ENCODE measurements around the gene ARHGAP6.

The ARHGAP6 gene

DNA sequence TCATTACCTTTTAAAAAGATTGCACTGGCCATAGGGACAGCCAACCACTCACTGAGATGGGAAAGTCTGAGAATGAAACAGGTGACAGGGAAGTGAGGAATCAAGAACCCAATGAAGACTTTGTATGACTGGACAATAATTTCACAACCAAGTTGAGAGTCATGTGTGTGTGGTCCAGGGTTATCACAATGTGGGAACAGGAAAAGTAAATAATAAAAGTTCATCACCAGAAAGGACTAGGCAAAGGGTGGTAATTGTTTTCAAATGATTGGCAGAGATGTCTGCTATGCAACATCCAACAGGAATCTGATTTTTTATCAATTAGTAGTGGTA is 243.2 kb downstream of the ARHGAP6 start:
- DNase-seq: no peak

DNA sequence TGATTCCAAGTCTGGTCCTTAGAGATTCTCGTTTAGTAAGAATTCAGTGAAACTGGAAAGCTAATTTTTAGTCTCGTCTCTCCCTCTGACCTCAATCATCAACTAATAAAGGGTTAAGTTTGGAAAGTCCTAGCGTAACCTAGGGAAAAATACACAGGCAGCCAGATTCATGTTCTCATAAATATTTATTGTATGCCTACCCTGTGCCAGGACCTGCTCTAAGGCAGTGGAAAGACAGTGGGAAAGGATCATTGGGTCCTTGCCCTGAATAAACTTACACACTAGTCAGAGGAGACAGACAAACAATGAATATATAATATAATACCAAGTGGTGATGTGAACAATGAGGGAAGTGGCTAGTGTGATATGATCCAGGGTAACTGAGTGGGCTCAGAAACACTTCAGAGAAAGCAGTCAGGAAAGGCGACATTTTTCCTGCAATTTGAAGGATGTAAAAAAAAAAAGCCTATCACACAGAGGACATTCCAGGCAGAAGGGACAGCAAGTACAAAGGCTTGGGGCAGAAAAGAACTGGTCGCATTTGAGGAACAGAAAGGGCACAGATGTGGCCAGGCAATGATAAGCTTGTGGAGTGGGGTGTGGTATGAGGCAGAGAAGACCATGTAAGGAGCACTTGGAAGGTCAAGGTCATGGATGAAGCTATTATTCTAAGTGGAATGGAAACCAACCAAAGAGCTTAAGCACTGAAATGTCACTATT is 243.8 kb downstream of the ARHGAP6 start:
- no peak for DNase-seq

DNA sequence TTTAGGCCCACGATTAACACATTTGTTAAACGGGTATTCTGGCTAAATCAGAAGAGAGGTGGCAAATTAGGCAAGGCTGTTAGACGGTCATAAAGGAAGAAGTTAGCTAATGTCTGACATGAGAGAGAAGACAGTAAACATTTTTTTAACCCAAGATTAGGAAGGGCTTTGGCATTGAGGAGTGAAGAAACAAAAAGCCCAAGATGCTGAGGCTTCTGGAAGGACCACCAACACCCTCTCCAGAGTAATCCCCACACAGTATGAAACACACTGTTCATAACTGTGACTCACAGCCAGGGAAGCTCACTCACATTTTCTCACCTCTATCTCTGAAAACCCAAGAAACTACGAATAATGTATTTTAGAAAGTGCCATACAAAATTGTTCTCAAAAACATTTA is 244.9 kb downstream of the ARHGAP6 start:
- DNase-seq: no peak

DNA sequence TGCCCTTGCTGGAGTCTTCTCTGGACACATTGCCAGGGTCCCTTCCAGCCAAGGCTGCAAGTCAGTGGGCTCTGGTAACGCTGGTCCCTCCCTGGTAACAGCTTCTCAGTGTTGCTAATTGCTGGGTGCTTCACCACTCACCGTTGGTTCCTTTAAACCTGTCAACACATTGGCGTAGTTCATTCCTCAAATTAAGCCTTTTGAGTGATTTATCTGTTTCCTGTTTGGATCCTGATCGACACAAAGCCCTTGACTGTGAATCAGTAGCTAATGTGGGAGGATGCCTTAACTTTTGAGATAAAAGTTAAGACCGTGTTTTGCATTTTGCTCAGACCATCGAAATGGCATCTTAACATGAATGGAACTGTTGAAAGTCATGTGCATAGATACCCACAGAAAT is 246.6 kb downstream of the ARHGAP6 start:
- no peak for DNase-seq

DNA sequence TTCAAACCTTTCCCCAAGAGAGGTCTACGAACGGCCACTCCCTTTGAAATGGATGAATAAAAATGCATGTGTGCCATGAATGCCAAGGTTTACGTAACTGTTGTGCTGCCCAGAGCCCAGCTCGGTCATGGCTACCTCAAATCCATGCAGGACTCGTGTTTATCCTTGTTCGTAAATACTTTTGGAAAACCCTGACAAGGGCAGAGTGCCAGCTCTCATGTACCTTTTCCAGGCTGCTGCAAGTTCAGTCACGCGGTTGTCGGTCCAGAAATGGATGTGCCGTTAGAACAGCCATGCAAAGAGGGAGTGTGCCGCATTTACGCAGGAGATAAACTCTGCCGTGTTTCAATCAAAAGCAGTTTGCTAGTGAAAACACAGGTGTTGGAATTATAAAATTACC is 249.1 kb downstream of the ARHGAP6 start:
- DNase-seq: no peak

DNA sequence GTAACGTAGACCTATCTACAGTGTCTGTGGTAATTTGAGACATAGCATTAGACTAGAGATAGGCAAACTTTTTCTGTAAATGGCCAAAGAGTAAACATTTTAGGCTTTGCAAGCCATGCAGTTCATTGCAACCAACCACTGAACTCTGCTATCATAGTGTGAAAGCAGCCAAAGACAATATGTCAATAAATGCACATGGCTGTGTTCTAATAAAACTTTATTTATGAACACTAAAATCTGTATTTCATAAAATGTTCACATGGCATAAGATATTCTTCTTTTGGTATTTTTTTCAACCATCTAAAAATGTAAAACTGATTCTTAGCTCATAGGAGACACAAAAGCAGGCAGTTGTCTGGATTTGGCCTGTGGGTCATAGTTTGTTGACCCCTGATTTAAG is 251.6 kb downstream of the ARHGAP6 start:
- DNase-seq: no peak

DNA sequence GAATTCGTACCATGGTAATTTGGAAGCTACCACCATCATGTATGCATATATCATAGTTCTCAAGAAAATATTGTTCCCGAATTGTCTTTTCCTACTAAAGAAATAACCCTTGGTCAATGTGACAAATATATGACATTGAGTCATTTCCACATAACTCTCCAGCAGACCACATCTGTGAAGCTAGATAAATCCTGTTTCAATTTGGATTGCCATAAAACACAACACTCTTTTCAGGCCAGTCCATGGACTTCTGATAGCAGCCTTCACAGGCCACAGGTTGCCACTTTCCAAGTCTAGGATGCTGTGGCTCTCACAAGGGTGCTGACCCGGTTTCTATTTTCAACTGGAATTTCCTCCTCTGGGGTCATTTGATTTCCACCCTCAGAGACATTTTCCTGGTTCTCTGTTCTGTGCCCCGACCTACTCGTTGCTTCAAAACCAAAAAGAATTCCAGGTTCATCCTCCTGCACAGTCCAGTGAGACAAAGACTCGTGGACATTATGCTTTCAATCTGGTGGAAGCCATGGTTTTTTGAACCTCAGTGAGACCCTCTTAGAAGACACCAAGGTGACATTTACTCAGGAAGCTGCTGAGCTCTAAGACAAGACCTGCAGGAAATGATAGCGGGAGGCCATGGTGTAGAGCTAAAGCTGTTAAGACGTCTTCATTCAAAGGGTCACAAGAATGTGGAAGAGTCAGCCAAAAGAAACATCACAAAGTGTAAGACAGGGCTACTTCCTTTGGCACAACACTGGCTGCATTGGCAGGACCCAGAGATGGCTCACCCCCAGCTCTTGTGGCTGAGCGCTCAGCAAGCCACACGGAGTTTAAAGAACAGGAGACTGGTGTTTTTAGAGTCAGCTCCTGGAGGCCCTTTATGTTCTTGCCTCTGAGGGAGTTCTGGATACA is 252.8 kb downstream of the ARHGAP6 start:
- no peak for DNase-seq

DNA sequence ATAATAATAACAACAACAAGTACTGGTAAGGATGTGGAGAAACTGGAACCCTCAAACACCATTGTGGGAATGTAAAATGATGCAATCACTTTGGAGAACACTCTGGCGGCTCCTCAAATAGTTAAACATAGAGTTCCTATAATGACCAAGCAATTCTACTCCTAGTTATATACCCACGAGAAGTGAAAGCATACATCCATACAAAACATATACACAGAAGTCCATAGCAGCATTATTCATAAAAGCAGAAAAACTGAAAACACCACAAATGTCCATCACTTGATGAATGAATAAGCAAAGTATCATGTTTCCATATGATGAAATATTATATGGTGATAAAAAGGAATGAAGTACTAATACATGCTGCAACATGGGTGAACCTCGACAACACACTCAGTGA is 255.8 kb downstream of the ARHGAP6 start:
- DNase-seq: no peak

DNA sequence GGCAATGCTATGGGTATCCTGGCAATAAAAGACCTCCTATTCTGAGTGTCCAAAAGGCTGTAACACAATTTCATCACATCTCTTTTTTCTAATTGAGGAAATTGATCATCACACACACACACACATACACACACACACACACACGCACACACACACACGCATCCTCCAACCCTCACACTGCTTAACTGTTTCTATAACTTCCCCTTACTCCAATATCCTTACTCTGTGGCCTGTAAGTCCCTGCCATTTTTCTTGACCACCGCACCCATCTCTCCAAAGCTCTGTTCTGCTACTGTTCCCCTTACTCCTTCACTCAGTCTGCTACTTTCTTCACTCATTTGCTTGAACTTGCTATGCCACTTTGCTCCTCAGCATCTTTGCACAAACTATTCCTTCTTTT is 256.9 kb downstream of the ARHGAP6 start:
- DNase-seq: no peak

DNA sequence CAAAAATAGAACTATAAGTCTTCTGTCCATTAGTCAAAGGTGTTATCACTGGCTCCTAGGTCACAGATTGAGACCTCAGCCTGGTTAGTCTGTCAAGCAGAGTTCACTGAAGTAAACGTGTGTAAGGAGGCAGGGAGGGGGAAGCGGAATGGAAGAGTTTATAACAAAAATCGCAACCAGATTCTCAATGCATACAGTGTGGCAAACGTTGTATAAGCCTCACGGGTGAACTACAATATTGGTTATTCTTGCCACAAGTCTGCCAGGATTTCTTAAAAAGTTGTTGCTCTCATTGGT is 257.7 kb downstream of the ARHGAP6 start:
- no peak for DNase-seq

DNA sequence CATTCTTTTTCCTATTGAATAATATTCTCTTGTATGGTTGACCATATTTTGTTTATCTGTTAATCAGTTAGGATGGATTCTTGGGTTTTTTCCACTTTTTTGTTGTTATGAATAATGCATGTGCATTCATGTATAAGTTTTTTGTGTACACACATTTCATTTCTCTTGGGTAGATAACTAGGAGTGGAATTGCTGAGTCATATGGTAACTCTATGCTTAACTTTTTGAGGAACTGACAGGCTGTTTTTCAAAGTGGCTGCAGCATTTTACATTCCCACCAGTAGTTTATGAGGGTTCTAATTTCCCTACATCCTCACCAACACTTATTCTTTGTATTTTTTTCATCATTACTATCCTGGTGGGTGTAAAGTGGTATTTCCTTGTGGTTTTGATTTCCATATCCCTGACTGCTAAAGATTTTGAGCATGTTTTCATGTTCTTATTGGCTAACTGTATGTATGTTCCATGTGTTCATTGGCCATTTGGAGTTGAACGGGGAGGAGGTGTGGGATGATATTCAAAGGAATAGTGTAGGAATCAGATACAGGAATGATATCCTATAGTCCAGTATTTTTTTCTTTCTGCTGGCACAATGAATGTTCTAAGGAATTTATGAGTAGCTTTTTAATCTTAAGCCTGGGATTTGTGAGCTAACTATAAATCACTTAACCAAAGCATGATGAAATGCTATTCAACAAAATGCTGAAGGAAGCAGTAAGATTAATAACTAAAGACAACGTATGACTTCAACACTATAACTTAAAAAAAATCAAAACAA is 258.2 kb downstream of the ARHGAP6 start:
- no peak for DNase-seq

DNA sequence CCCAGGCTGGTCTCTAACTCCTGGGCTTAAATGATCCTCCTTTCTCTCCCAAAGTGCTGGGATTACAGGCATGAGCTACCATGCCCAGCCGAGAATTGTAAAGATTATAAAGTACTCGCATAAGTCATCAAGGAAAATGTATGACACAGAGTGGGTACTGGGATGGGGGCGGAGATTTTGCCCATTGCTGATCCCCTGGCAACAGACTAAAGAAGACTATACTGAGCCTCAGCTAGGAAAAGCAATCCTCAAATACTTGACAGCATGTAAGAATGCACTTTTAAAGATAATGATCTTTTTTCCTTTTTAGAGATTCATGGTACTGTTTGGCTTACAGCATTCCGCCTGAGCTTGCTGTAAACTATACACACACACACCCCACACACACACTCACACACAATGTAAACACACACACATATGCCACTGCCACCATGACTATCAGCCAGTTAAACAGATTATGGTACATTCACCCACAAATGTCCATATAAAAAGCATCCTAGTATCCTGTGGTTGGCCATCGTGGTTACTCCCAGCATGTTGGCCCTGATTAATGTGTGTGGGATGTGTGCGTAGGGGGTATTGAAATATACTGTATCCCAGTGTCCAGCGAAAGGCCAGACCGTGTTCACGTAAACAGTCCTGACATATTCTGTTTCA is 259.5 kb downstream of the ARHGAP6 start:
- DNase-seq: no peak

DNA sequence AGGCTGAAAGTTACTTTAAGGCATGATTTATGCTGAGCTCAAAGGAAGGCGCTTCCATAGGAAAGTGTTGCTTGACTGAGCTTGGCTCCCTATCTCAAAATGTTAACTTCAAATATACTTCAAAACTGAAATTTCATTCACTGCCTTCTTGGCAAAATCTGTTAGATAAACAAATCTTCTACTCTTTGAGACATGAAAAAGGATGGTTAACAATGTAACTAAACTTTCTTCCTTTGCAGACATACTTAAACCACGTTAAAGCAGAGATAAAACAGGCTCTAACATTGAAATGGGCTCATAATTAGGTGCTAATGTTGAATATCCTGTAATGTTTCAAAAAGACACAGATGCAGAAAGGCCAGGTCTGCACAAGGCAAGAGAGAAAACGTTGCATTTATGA is 262.1 kb downstream of the ARHGAP6 start:
- DNase-seq: no peak

DNA sequence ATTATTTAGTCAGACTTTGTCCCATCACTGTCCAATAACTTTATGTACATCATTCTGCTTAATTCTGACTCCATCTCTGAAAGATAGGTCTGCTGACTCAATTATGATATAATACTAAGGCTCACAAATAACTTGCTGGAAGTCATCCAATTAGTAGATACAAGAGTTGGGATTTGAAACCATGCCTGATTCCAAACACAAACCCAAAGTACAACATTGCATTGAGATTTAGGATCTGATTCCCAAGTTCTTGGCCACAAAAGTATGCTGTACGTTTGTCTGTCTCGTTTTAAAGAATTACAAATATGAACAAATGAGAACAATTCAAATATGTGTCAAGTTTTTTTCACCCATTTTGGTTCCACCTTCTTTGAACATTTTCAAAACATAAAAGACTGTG is 263.8 kb downstream of the ARHGAP6 start:
- DNase-seq: no peak

DNA sequence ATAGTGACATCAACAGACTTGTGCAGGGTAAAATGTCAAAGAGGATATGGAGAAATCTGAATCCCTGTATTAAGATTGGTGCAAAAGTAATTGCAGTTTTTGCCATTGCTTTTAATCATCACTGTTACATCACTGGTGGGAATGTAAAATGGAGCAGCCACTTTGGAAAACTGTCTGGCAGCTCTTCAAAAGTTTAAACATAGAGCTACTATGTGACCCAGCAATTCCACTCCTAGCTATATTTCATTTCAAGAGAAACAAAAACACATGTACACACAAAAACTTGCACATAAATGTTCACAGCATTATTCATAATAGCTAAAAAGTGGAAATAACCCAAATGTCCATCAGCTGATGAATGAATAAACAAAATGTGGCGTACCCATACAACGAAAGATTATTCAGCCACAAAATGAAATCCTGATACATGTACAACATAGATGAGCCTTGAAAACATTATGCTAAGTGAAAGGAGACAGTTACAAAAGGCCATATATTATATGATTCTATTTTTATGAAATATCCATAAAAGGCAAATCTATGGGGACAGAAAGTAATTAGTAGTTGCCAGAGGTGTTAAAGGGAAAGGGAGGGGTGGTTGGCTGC is 266.1 kb downstream of the ARHGAP6 start:
- no peak for DNase-seq

DNA sequence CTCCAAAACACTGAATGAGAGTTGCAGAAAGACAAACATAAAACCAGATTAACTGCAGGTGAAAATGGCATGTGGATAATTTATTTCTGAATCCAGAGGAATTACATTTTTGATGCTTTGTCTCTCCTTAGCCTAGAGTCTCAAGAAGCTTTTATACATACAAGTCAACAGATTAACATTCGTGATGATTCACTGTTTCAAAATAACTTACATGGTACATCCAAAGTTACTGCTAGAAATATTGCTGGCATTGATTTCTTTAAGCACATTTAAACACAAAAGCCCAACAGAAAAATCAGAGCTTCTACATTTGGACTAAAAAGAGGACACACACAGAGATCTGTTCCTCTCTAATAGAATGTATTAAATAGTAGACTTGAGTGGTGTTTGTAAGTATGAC is 266.9 kb downstream of the ARHGAP6 start:
- no peak for DNase-seq

DNA sequence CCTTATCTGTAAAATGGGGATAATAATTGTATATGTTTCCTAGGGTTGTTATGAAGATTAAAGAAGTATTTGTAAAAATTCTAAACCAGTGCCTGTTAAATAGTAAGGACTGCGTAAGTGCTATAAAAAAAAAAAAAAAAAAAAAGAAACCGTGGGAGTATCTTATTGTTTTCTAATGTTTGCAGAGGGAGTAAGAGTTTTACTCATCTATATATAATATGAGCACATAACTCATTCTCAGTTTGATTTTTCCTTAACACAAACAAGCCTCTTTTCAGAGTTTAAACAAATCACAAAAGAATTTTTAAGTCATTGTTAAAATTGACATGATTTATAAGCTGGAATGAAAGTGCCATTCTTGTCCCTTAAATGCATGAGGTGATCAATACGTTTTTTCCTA is 267.6 kb downstream of the ARHGAP6 start:
- no peak for DNase-seq

DNA sequence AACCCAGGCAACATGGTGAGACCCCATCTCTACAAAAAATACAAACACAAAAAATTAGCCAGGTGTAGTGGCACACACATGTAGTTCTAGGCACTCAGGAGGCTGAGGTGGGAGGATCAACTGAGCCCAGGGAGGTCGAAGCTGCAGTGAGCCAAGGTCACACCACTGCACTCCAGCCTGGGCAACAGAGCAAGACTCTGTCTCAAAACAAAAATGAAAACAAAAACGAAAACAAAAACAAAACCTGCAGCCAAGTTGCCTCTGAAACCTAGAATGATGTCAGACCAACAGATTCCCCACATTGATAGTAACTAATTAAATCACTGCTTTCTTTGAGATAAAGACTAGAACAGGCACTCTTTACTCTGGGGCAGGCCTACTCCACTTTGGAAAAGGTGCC is 268.0 kb downstream of the ARHGAP6 start:
- DNase-seq: no peak

DNA sequence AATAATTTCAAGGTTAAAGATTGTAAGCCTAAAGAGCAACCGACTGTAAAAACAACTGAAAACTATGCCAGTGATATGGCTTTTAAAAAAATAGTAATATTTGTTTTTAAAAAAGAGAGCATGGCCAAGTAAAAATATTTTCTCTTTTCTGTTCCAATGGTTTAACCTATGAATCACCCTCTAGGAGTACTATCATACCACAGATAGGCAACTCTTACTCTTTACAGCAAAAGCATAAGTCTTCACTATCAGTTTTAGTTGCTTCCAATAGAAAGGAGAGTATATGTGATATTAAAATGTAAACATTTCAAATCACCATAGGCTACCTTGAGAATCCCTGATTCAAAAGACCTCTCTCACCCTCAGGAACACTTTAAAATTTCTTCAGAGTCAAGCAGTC is 269.9 kb downstream of the ARHGAP6 start:
- DNase-seq: no peak

DNA sequence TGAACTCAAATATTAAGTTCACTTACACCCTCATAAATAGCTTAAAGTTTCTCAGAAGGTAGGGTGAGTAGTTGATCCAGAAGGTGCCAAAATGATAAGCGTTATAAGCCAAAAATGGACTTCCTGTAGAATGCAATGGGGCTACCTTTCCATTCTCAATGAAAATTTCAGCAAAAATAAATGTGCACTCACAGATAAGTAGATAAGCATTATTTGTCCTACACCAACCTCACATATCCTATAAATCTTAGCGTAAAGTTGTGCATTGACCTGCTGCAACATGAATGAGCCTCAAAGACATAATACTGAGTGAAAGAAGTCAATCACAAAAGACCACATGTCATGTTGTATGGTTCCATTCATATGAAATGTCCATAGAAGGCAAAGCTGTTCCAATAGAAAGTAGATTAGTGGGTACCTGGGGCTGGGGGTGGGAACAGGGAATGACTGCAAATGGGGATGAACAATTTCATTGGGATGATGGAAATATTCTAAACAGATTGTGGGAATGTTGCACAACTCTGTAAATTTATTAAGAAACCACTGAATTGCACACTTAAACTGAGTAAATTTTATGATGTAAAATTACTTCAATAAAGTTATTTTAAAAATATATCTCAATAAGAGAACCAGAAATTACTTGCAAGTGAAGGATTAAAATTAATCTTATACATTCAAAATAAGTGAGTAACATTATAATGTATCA is 271.6 kb downstream of the ARHGAP6 start:
- no peak for DNase-seq

DNA sequence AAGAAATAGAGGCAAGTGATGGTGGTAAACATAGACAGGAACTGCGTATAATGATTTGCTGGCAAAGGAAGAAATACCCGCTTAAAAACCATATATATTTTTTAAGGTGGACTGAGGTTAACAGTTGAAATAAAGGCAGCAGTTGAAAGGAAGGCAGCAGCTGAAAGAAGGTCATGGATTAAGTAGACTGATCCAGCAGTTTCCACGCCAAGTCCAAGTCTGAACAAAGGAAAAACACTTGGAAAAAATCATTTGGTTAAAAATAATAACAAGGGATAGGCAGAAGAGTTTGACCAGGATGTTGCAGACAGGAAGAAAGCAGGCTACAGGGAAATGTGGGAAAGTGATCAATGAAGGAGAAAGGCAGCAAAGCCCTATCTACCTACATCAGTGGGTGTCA is 278.9 kb downstream of the ARHGAP6 start:
- no peak for DNase-seq

DNA sequence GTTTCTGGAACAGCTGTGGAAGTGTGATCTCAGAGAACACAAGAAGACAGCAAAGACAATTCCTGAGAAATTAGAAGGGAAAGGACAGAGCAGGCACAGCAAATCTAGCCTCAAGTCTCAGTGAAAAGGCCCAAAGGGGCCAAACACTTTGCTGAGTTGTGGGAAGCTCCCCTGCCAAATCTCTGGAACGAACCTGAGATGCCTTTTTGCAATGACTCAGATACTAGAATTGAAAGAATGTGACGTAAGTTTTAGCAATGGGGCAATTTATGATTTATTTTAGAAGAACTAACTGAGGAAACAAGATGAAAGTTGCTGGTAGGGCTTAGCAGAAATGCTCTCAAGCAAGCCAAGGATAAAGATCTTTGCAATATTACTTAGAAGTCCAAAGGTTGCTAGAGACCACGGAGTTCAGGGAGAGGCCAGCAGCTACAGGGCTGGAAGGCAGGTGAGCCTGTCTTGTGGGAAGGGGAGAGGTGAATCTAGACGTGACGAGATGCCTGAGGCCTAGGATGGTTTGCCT is 279.7 kb downstream of the ARHGAP6 start:
- DNase-seq: no peak
